ENCODE measurements around the gene JMJD8.

DNA sequence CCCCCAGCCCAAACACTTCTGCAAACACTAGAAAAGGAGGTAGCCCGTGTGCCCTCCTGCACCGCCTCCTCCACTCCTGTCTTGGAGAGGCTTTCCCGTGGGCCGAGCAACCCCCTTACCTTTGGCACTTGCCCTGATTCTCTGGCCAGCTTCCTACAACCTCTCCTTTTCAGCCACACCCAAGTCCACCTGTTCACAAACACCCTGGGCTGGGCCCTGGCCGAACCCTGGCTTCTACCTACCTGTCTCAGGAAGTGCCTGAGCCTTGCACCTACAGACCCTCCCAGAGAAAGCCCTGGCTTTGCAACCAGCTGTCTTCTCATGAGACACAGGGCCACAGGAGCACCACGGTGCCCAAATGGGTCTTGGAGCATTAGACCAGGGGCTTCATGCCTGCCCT, 34.8 kb upstream of the JMJD8 start:
- no peak for TF ChIP-seq POLR2A (IDR thresholded peaks at IDR 0.05)
- TF ChIP-seq, protein P1, sequence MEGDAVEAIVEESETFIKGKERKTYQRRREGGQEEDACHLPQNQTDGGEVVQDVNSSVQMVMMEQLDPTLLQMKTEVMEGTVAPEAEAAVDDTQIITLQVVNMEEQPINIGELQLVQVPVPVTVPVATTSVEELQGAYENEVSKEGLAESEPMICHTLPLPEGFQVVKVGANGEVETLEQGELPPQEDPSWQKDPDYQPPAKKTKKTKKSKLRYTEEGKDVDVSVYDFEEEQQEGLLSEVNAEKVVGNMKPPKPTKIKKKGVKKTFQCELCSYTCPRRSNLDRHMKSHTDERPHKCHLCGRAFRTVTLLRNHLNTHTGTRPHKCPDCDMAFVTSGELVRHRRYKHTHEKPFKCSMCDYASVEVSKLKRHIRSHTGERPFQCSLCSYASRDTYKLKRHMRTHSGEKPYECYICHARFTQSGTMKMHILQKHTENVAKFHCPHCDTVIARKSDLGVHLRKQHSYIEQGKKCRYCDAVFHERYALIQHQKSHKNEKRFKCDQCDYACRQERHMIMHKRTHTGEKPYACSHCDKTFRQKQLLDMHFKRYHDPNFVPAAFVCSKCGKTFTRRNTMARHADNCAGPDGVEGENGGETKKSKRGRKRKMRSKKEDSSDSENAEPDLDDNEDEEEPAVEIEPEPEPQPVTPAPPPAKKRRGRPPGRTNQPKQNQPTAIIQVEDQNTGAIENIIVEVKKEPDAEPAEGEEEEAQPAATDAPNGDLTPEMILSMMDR (IDR thresholded peaks at IDR 0.05) = no peak

All from ovary (tissue), 3 donors.